ENCODE data around the gene ALDH18A1. TPM values are rescaled to one million over a fixed set of nuclear protein-coding genes. Genes with fewer than 3 reads are reported as not detected.

The ALDH18A1 gene
- total RNA-seq, 1 donor from 2014 or later = 29.1 TPM

Other genes with a start within 250 kb of the ALDH18A1 start
- 416 TPM for gene SORBS1, start 95.3 kb downstream of the ALDH18A1 start, total RNA-seq
- 22.1 TPM for gene TCTN3, start 37.2 kb upstream of the ALDH18A1 start, total RNA-seq
- 41.6 TPM for gene ENTPD1, start 99.5 kb upstream of the ALDH18A1 start, total RNA-seq

All from ascending aorta (tissue), 1 donor.